Measurements from ENCODE around the gene FASN. TPM values are rescaled to one million over a fixed set of nuclear protein-coding genes. Genes with fewer than 3 reads are reported as not detected.

Gene FASN
- total RNA-seq, 1 experiment from 2014 or later: 956 TPM

- DNase-seq (ENCODE audit: low read depth, low spot score) (no peak), ATAC-seq (no peak)
- CTCF ChIA-PET: no interaction called here
- intact Hi-C loops (cut with micrococcal nuclease; ENCODE audit: unreplicated experiment) (no loop called here), in situ Hi-C loops (cut with HindIII; ENCODE audit: low pct_unique_long_range_greater_than_20kb, low sequenced_read_pairs) (loop anchor here (10.0 kb wide), 1 partner anchor 75 kb away; no protein-coding TSS in a partner anchor)
- H3K4me3 ChIP-seq (ENCODE audit: low read depth in 2 of 2, low read length in 2 of 2): no peak overlapping the region
- H3K9me3 ChIP-seq (ENCODE audit: control insufficient read depth, insufficient read depth, low read depth, low read length): no peaks in the 10 kb centered on the region
- peaks cover 23% of the 10 kb centered on the region for H3K4me1 ChIP-seq (ENCODE audit: control insufficient read depth, insufficient read depth, low read length)
- POLR2A ChIA-PET: no interaction called here
- H3K27ac ChIP-seq (ENCODE audit: low read length): no peak overlapping the region
- TF ChIP-seq POLR2AphosphoS5 (IDR thresholded peaks at IDR 0.05; ENCODE audit: low read depth, low read length) (peak; percentile 14; the same call in 1 of the 2 replicates), CTCF (IDR thresholded peaks at IDR 0.05) (no peak)
- BruUV-seq (replicated peaks): no TSS peak
- H3K36me3 ChIP-seq (ENCODE audit: control insufficient read depth, insufficient read depth, low read length): peaks cover 6% of the 10 kb centered on the region
- H3K27me3 ChIP-seq (ENCODE audit: control insufficient read depth, insufficient read depth, low read length): no peaks in the 10 kb centered on the region
Measured at GRCh38 chr17:82059272-82060000, 38.6 kb downstream of the FASN start.

GRCh38 chr17:82058855-82059249, 39.2 kb downstream of the FASN start:
- H3K27me3 ChIP-seq (ENCODE audit: control insufficient read depth, insufficient read depth, low read length): no peaks in the 10 kb centered on the region
- H3K4me3 ChIP-seq (ENCODE audit: low read depth in 2 of 2, low read length in 2 of 2): no peak overlapping the region
- H3K36me3 ChIP-seq (ENCODE audit: control insufficient read depth, insufficient read depth, low read length): peaks cover 6% of the 10 kb centered on the region
- ChIA-PET CTCF (no interaction called here), POLR2A (no interaction called here)
- BruUV-seq (replicated peaks): no TSS peak
- no peak overlapping the region for H3K27ac ChIP-seq (ENCODE audit: low read length)
- DNase-seq (ENCODE audit: low read depth, low spot score): no peak
- no peaks in the 10 kb centered on the region for H3K9me3 ChIP-seq (ENCODE audit: control insufficient read depth, insufficient read depth, low read depth, low read length)
- no peak for ATAC-seq
- H3K4me1 ChIP-seq (ENCODE audit: control insufficient read depth, insufficient read depth, low read length): peaks cover 17% of the 10 kb centered on the region
- in situ Hi-C loops (cut with HindIII; ENCODE audit: low pct_unique_long_range_greater_than_20kb, low sequenced_read_pairs): loop anchor here (10.0 kb wide), 1 partner anchor 76 kb away; no protein-coding TSS in a partner anchor
- no peak for TF ChIP-seq CTCF (IDR thresholded peaks at IDR 0.05)
- no peak for TF ChIP-seq REST (IDR thresholded peaks at IDR 0.05; ENCODE audit: insufficient read depth in 1 of 2, low read depth in 2 of 2, low read length in 1 of 2)
- no peak for TF ChIP-seq TCF7L2 (IDR thresholded peaks at IDR 0.05; ENCODE audit: low read depth, low read length)
- TF ChIP-seq SIN3A (IDR thresholded peaks at IDR 0.05; ENCODE audit: borderline replicate concordance, insufficient read depth, low read depth, low read length): no peak
- TF ChIP-seq POLR2AphosphoS5 (IDR thresholded peaks at IDR 0.05; ENCODE audit: low read depth, low read length): no peak
- intact Hi-C loops (cut with micrococcal nuclease; ENCODE audit: unreplicated experiment): no loop called here

Data from Panc1 (cell line).